Measurements from ENCODE around the gene UBE2N. TPM values are rescaled to one million over a fixed set of nuclear protein-coding genes. Genes with fewer than 3 reads are reported as not detected.
A peak's percentile ranks its signal among the peaks of the same experiment; 100 is the strongest.

Gene UBE2N
- total RNA-seq, 4 donors from 2014 or later: 22.5 to 44.8 (median 40.6) TPM

- H3K4me3 ChIP-seq (ENCODE audit: low read depth, poor library complexity, severe bottlenecking): no peak overlapping the region
- TF ChIP-seq CTCF (IDR thresholded peaks at IDR 0.05) (no peak), POLR2A (IDR thresholded peaks at IDR 0.05) (no peak)
- WGBS, 2 donors: 73 to 74% methylated on average over 7 of the region's 7 CpGs
- no peak for DNase-seq (ENCODE audit: low spot score in 2 of 2)
- intact Hi-C loops (cut with DNase I; ENCODE audit: low total_unique reads): no loop called here
Observed at GRCh38 chr12:93365616-93366405, 75.9 kb downstream of the UBE2N start.

GRCh38 chr12:93363841-93364297 is 77.9 kb downstream of the UBE2N start:
- no peak for TF ChIP-seq POLR2A (IDR thresholded peaks at IDR 0.05)
- TF ChIP-seq CTCF (IDR thresholded peaks at IDR 0.05): no peak
- no peak overlapping the region for H3K4me3 ChIP-seq (ENCODE audit: low read depth, poor library complexity, severe bottlenecking)
- WGBS, 2 donors: 65 to 80% methylated on average over 3 of the region's 3 CpGs
- intact Hi-C loops (cut with DNase I; ENCODE audit: low total_unique reads): no loop called here
- no peak for DNase-seq (ENCODE audit: low spot score in 2 of 2)

- peak in 1 of 2 donors; percentile 81 for DNase-seq (ENCODE audit: low spot score in 2 of 2)
- no peak overlapping the region for H3K4me3 ChIP-seq (ENCODE audit: low read depth, poor library complexity, severe bottlenecking)
- TF ChIP-seq CTCF (IDR thresholded peaks at IDR 0.05): no peak
- no peak for TF ChIP-seq POLR2A (IDR thresholded peaks at IDR 0.05)
- intact Hi-C loops (cut with DNase I; ENCODE audit: low total_unique reads): no loop called here
- WGBS, 2 donors: 74 to 79% methylated on average over 5 of the region's 5 CpGs
Observed at GRCh38 chr12:93361151-93361919, 80.4 kb downstream of the UBE2N start.

GRCh38 chr12:93360688-93361087 is 81.1 kb downstream of the UBE2N start:
- 69 to 71% methylated on average over 2 of the region's 2 CpGs for WGBS, 2 donors
- intact Hi-C loops (cut with DNase I; ENCODE audit: low total_unique reads): no loop called here
- no peak for TF ChIP-seq POLR2A (IDR thresholded peaks at IDR 0.05)
- TF ChIP-seq CTCF (IDR thresholded peaks at IDR 0.05): no peak
- DNase-seq (ENCODE audit: low spot score in 2 of 2): no peak
- no peak overlapping the region for H3K4me3 ChIP-seq (ENCODE audit: low read depth, poor library complexity, severe bottlenecking)

GRCh38 chr12:93358821-93359220 is 82.9 kb downstream of the UBE2N start:
- intact Hi-C loops (cut with DNase I; ENCODE audit: low total_unique reads): no loop called here
- H3K4me3 ChIP-seq (ENCODE audit: low read depth, poor library complexity, severe bottlenecking): no peak overlapping the region
- WGBS, 2 donors: 94 to 95% methylated on average over 2 of the region's 2 CpGs
- DNase-seq (ENCODE audit: low spot score in 2 of 2): no peak
- no peak for TF ChIP-seq CTCF (IDR thresholded peaks at IDR 0.05)
- no peak for TF ChIP-seq POLR2A (IDR thresholded peaks at IDR 0.05)

Data from lower leg skin (tissue), 4 donors.